GM21786 (cell line): ENCODE measurements around the gene ING2.
"Not testable (repeated sequence)": the region's sequence is repeated elsewhere in the genome, so short reads cannot be mapped to it uniquely, and the experiment has no call there.

ENCODE experiments used
- ATAC-seq: cut with Tn5 transposase; IDR thresholded peaks from one replicate; pipeline ENCODE4 v1.9.1; 2021; ENCODE audit not compliant: unreplicated experiment

The ING2 gene

GRCh38 chr4:183546376-183546775 is 41.5 kb downstream of the ING2 start:
- no peak for ATAC-seq

- no peak for ATAC-seq
Measured at GRCh38 chr4:183548306-183548705, 43.4 kb downstream of the ING2 start.

- ATAC-seq = no peak
Measured at GRCh38 chr4:183550345-183551093, 45.7 kb downstream of the ING2 start.

- no peak for ATAC-seq
Measured at GRCh38 chr4:183552274-183553146, 47.7 kb downstream of the ING2 start.

- not testable (repeated sequence) for ATAC-seq
Measured at GRCh38 chr4:183553147-183553478, 48.3 kb downstream of the ING2 start.

GRCh38 chr4:183553601-183554345 is 48.9 kb downstream of the ING2 start:
- ATAC-seq = no peak

GRCh38 chr4:183554346-183554686 is 49.5 kb downstream of the ING2 start:
- no peak for ATAC-seq

- no peak for ATAC-seq
Measured at GRCh38 chr4:183554878-183555585, 50.2 kb downstream of the ING2 start.

- no peak for ATAC-seq
Measured at GRCh38 chr4:183556947-183557346, 52.1 kb downstream of the ING2 start.

GRCh38 chr4:183557611-183558010 is 52.8 kb downstream of the ING2 start:
- no peak for ATAC-seq

GRCh38 chr4:183558873-183559272 is 54.0 kb downstream of the ING2 start:
- no peak for ATAC-seq

- no peak for ATAC-seq
Measured at GRCh38 chr4:183561905-183562304, 57.0 kb downstream of the ING2 start.
